Measurements from ENCODE around the gene GJC2. TPM values are rescaled to one million over a fixed set of nuclear protein-coding genes. Genes with fewer than 3 reads are reported as not detected.
A peak's percentile ranks its signal among the peaks of the same experiment; 100 is the strongest.

The GJC2 gene
- total RNA-seq, 1 donor: 1.4 TPM

DNA sequence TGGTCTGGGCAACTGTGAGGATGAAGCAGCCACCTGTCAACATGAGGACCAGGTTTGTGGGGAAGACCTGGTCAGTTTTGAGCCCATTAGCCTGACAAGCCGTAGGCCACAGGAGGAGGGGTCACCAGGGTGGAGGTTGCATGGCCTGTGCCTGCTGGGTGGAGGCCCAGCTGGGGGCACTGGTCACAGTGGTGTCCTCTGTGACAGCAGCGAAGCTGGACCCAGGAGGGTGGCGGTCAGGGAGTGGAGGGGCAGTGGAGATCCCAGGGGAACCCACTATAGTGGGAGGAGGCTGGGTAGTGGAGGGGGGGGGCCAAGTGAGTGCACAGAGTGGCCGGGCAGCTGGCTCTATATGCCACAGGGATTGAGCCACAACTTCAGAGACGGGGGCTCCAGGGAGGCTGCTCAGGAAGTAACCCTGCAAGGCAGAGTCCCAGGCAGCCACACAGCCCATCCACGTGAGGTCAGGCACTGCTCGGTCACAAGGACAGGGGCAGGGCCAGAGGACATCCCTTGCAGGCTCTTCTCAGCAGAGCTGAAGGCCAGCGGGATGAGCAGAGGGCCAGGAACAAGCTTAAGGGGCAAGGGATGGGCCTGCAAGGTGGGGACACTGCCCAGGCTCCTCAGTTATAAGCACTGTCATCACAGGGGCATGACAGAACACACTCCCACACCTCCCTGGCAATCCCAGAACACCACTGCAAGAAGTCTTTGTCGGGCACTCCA lies 44.3 kb upstream of the GJC2 start:
- H3K9me3 ChIP-seq (ENCODE audit: low read depth, low read length): no peaks in the 10 kb centered on the region
- H3K27me3 ChIP-seq (ENCODE audit: insufficient read depth, low read length): no peaks in the 10 kb centered on the region
- H2AFZ ChIP-seq (ENCODE audit: low read length): no peak overlapping the region
- H3K4me3 ChIP-seq (ENCODE audit: insufficient read depth, low read length): no peak overlapping the region
- peaks cover 55% of the 10 kb centered on the region for H3K79me2 ChIP-seq (ENCODE audit: insufficient read depth, low read length)
- H4K20me1 ChIP-seq (ENCODE audit: insufficient read depth, low read length): peaks cover 11% of the 10 kb centered on the region
- no peak for DNase-seq (ENCODE audit: insufficient read length, low spot score, missing footprints)
- H3K4me2 ChIP-seq (ENCODE audit: insufficient read depth, low read length): no peak overlapping the region
- no peak for TF ChIP-seq CTCF (IDR thresholded peaks at IDR 0.05; ENCODE audit: extremely low read depth, low read depth, low read length)
- no peak overlapping the region for H3K27ac ChIP-seq (ENCODE audit: low read depth, low read length)
- peaks cover 19% of the 10 kb centered on the region for H3K36me3 ChIP-seq (ENCODE audit: insufficient read depth, low read length)
- peaks cover 26% of the 10 kb centered on the region for H3K4me1 ChIP-seq (ENCODE audit: insufficient read depth, low read length)

DNA sequence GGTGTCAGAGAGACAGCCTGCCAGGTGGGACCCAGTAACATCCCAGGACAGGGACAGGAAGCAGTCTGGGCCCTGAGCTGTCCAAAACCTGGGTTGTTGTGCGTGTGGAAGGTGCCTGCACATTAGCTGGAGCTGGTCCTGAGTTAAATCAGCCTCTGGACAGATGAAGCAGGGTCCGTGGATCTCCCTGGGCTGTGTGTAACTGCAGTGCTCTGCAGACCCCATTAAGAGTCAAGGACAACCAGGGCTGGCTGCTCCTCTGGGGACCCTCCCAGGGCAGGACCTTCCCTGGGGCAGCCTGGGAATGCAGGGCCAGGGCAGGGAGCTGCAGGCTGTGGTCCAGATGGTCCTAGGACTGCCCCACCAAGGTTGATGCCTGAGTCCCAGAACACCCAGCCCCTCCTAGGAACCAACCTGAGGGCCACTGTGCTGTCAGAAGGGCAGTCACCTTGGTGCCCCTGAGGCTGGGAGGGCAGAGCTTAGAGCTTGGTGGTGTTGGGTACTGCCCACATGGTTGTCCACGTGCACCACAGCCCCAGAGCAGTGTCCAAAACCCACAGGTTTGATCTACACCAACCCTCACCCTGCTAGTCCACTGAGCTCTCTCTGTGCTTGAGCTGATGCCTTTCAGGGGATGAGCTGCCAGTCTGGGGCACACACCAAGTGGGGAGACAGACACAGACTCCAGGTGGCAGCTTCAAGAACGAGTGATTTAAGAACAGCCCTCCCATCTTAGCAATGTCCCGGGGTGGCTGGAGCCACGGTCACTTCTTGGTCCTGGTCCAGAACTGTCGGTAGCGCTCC lies 43.5 kb upstream of the GJC2 start:
- H3K9me3 ChIP-seq (ENCODE audit: low read depth, low read length): no peaks in the 10 kb centered on the region
- H4K20me1 ChIP-seq (ENCODE audit: insufficient read depth, low read length): peaks cover 4% of the 10 kb centered on the region
- H3K4me1 ChIP-seq (ENCODE audit: insufficient read depth, low read length): peaks cover 26% of the 10 kb centered on the region
- H3K4me3 ChIP-seq (ENCODE audit: insufficient read depth, low read length): no peak overlapping the region
- DNase-seq (ENCODE audit: insufficient read length, low spot score, missing footprints): peak; percentile 68
- H2AFZ ChIP-seq (ENCODE audit: low read length): no peak overlapping the region
- H3K27me3 ChIP-seq (ENCODE audit: insufficient read depth, low read length): no peaks in the 10 kb centered on the region
- TF ChIP-seq CTCF (IDR thresholded peaks at IDR 0.05; ENCODE audit: extremely low read depth, low read depth, low read length): no peak
- no peak overlapping the region for H3K4me2 ChIP-seq (ENCODE audit: insufficient read depth, low read length)
- H3K36me3 ChIP-seq (ENCODE audit: insufficient read depth, low read length): peaks cover 14% of the 10 kb centered on the region
- peaks cover 48% of the 10 kb centered on the region for H3K79me2 ChIP-seq (ENCODE audit: insufficient read depth, low read length)
- H3K27ac ChIP-seq (ENCODE audit: low read depth, low read length): no peak overlapping the region

DNA sequence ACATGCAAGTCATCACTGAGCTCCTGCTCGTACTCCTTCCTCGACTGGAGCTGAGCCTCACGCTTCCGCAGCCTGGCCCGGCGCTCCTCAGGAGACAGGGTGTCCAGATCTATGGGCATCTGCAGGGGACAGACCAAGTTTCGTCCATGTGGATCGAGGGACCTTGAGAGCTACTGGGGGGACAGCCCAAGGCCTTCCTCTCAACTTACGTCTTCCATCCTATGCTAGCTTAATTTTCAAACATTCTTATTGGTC lies 43.0 kb upstream of the GJC2 start:
- peak; percentile 52 for DNase-seq (ENCODE audit: insufficient read length, low spot score, missing footprints)
- H4K20me1 ChIP-seq (ENCODE audit: insufficient read depth, low read length): no peaks in the 10 kb centered on the region
- H3K27me3 ChIP-seq (ENCODE audit: insufficient read depth, low read length): no peaks in the 10 kb centered on the region
- TF ChIP-seq CTCF (IDR thresholded peaks at IDR 0.05; ENCODE audit: extremely low read depth, low read depth, low read length): no peak
- peaks cover 26% of the 10 kb centered on the region for H3K4me1 ChIP-seq (ENCODE audit: insufficient read depth, low read length)
- no peak overlapping the region for H2AFZ ChIP-seq (ENCODE audit: low read length)
- no peak overlapping the region for H3K27ac ChIP-seq (ENCODE audit: low read depth, low read length)
- H3K9me3 ChIP-seq (ENCODE audit: low read depth, low read length): no peaks in the 10 kb centered on the region
- no peak overlapping the region for H3K4me2 ChIP-seq (ENCODE audit: insufficient read depth, low read length)
- peaks cover 43% of the 10 kb centered on the region for H3K79me2 ChIP-seq (ENCODE audit: insufficient read depth, low read length)
- no peak overlapping the region for H3K4me3 ChIP-seq (ENCODE audit: insufficient read depth, low read length)
- peaks cover 14% of the 10 kb centered on the region for H3K36me3 ChIP-seq (ENCODE audit: insufficient read depth, low read length)

DNA sequence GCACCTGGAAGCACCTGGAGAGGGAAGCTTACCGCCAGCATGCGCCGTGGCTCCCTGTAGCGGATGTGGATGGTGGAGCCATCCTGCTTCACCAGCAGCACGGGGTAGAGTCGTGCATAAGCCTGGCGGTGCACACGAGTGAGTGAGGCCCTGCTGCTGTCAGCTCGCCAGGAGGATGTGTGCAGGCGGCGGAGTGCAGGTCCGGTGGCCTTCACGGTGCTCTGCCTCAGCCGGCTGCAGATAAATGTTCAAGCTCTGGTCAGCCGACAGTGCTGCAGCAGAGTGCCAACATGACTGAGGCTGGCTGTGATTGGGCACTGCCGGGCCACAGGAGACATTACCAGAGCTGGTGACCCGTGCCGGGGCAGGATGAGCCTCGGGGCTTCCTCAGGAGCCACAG lies 42.1 kb upstream of the GJC2 start:
- Histone ChIP-seq H3K4me3 (ENCODE audit: insufficient read depth, low read length) (no peak overlapping the region), H4K20me1 (ENCODE audit: insufficient read depth, low read length) (no peaks in the 10 kb centered on the region)

More for the DNA sequence above, 42.1 kb upstream of the GJC2 start:
- TF ChIP-seq CTCF (IDR thresholded peaks at IDR 0.05; ENCODE audit: extremely low read depth, low read depth, low read length): no peak
- peak; percentile 46 for DNase-seq (ENCODE audit: insufficient read length, low spot score, missing footprints)
- peaks cover 26% of the 10 kb centered on the region for H3K4me1 ChIP-seq (ENCODE audit: insufficient read depth, low read length)
- no peak overlapping the region for H2AFZ ChIP-seq (ENCODE audit: low read length)
- H3K36me3 ChIP-seq (ENCODE audit: insufficient read depth, low read length): peaks cover 14% of the 10 kb centered on the region
- no peaks in the 10 kb centered on the region for H3K27me3 ChIP-seq (ENCODE audit: insufficient read depth, low read length)
- H3K4me2 ChIP-seq (ENCODE audit: insufficient read depth, low read length): no peak overlapping the region
- H3K9me3 ChIP-seq (ENCODE audit: low read depth, low read length): no peaks in the 10 kb centered on the region
- H3K79me2 ChIP-seq (ENCODE audit: insufficient read depth, low read length): peaks cover 35% of the 10 kb centered on the region
- H3K27ac ChIP-seq (ENCODE audit: low read depth, low read length): no peak overlapping the region

All from osteoblast (primary cell).